Naive thymus-derived CD4-positive, alpha-beta T cell (primary cell): ENCODE results near the gene USP9X. TPM values are rescaled to one million over a fixed set of nuclear protein-coding genes. Genes with fewer than 3 reads are reported as not detected.

Experiments used
- ATAC-seq: fragments of 150-1000 bp; cut with Tn5 transposase; 2 replicates; pipeline ENCODE4 v1.10.0; 2021; ENCODE audit warnings: mild to moderate bottlenecking, moderate library complexity
- CTCF ChIA-PET: fragments of 350-600 bp; sonication (Branson Sonifier 250); formaldehyde crosslinking; loops from one replicate; lab custom pipeline; 2021; ENCODE audit warnings: antibody characterized with exemption; lab: Charles Lee
- POLR2A ChIA-PET: fragments of 350-600 bp; sonication (Branson Sonifier 250); formaldehyde crosslinking; loops from one replicate; lab custom pipeline; 2021; ENCODE audit warnings: antibody characterized with exemption, inconsistent platforms; lab: Charles Lee
- DNase-seq, 9 donors: peaks; one replicate each; pipeline versions ENCODE4 v3.0.0 to v3.0.0-alpha.2; 2020 to 2022; ENCODE audit warnings: mixed read lengths in 1 of 9
- H3K27ac ChIP-seq: one replicate; pipeline ENCODE4 v1.7.0; 2013; ENCODE audit warnings: mild to moderate bottlenecking, low read depth, low read length, moderate library complexity
- H3K27me3 ChIP-seq, 2 donors: one replicate each; pipeline ENCODE4 v1.7.0; 2013; ENCODE audit warnings: low read length in 2 of 2, mild to moderate bottlenecking in 2 of 2, moderate library complexity in 2 of 2; ENCODE audit not compliant: control insufficient read depth in 2 of 2, insufficient read depth in 2 of 2
- H3K36me3 ChIP-seq, 3 experiments: 1 replicate in 2 of 3; 2 replicates in 1 of 3; pipeline ENCODE4 v1.7.0; 2013; ENCODE audit warnings: low read length in 3 of 3, mild to moderate bottlenecking in 3 of 3, moderate library complexity in 1 of 3; ENCODE audit not compliant: insufficient read depth in 3 of 3, control insufficient read depth in 2 of 3
- H3K4me1 ChIP-seq, 2 donors: one replicate each; pipeline ENCODE4 v1.7.0; 2013; ENCODE audit warnings: low read length in 2 of 2, mild to moderate bottlenecking in 2 of 2, moderate library complexity in 1 of 2; ENCODE audit not compliant: control insufficient read depth in 2 of 2, insufficient read depth in 2 of 2
- H3K4me3 ChIP-seq: 2 replicates; pipeline ENCODE4 v1.7.0; 2013; ENCODE audit warnings: mild to moderate bottlenecking, low read length
- H3K9me3 ChIP-seq, 3 experiments: 1 replicate in 2 of 3; 2 replicates in 1 of 3; pipeline ENCODE4 v1.7.0; 2013; ENCODE audit warnings: low read length in 3 of 3; ENCODE audit not compliant: control insufficient read depth in 2 of 3
- H3K27ac Mint-ChIP-seq, 9 donors: one replicate each; pipeline ENCODE4 v1.8.0; 2020 to 2022; ENCODE audit warnings: mixed read lengths in 9 of 9, mild to moderate bottlenecking in 8 of 9, moderate library complexity in 5 of 9, inconsistent platforms in 2 of 9
- H3K27me3 Mint-ChIP-seq, 5 donors: one replicate each; pipeline ENCODE4 v1.8.0; 2021 to 2022; ENCODE audit warnings: mixed read lengths in 5 of 5, mild to moderate bottlenecking in 1 of 5
- H3K36me3 Mint-ChIP-seq, 5 donors: one replicate each; pipeline ENCODE4 v1.8.0; 2020 to 2022; ENCODE audit warnings: mixed read lengths in 5 of 5, mild to moderate bottlenecking in 3 of 5, inconsistent platforms in 1 of 5
- H3K4me1 Mint-ChIP-seq, 7 donors: one replicate each; pipeline ENCODE4 v1.8.0; 2020 to 2022; ENCODE audit warnings: mixed read lengths in 7 of 7, mild to moderate bottlenecking in 3 of 7, inconsistent platforms in 1 of 7
- H3K4me3 Mint-ChIP-seq, 10 donors: one replicate each; pipeline ENCODE4 v1.8.0; 2020 to 2022; ENCODE audit warnings: mild to moderate bottlenecking in 10 of 10, mixed read lengths in 10 of 10, moderate library complexity in 6 of 10, inconsistent platforms in 2 of 10
- H3K9me3 Mint-ChIP-seq, 11 donors: one replicate each; pipeline ENCODE4 v1.8.0; 2020 to 2022; ENCODE audit warnings: mixed read lengths in 11 of 11, mild to moderate bottlenecking in 4 of 11, inconsistent platforms in 1 of 11, moderate library complexity in 1 of 11
- intact Hi-C, 2 donors: fragments of 100-400 bp; cut with micrococcal nuclease; formaldehyde crosslinking; loops; one replicate each; pipeline ENCODE4 v1.15.1; 2023
- polyA plus RNA-seq, 2 donors: library from polyadenylated mRNA; unstranded; fragments of 300-500 nt; fragmentation: Illumina TruSeq; gene quantifications; one replicate each; pipeline ENCODE4 v1.2.3, GENCODE V29; 2021
- total RNA-seq, 6 experiments: library from RNA in 5 of 6; stranded (reverse) in 5 of 6; gene quantifications; 1 replicate in 5 of 6; 2 replicates in 1 of 6; pipeline ENCODE4 v1.2.3 and lab custom pipeline; 2021 to 2026

The USP9X gene, protein sequence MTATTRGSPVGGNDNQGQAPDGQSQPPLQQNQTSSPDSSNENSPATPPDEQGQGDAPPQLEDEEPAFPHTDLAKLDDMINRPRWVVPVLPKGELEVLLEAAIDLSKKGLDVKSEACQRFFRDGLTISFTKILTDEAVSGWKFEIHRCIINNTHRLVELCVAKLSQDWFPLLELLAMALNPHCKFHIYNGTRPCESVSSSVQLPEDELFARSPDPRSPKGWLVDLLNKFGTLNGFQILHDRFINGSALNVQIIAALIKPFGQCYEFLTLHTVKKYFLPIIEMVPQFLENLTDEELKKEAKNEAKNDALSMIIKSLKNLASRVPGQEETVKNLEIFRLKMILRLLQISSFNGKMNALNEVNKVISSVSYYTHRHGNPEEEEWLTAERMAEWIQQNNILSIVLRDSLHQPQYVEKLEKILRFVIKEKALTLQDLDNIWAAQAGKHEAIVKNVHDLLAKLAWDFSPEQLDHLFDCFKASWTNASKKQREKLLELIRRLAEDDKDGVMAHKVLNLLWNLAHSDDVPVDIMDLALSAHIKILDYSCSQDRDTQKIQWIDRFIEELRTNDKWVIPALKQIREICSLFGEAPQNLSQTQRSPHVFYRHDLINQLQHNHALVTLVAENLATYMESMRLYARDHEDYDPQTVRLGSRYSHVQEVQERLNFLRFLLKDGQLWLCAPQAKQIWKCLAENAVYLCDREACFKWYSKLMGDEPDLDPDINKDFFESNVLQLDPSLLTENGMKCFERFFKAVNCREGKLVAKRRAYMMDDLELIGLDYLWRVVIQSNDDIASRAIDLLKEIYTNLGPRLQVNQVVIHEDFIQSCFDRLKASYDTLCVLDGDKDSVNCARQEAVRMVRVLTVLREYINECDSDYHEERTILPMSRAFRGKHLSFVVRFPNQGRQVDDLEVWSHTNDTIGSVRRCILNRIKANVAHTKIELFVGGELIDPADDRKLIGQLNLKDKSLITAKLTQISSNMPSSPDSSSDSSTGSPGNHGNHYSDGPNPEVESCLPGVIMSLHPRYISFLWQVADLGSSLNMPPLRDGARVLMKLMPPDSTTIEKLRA (N-terminal part only)
- total RNA-seq (10 to 100 TPM; 46.2 to 79.5 (median 72.1) TPM), polyA plus RNA-seq (10 to 100 TPM; 22.6 to 27.8 TPM), total RNA-seq (lab: John Stamatoyannopoulos, UW) (240 reads per million, percentile 94 among the genes with 10 or more reads in this experiment)

DNA sequence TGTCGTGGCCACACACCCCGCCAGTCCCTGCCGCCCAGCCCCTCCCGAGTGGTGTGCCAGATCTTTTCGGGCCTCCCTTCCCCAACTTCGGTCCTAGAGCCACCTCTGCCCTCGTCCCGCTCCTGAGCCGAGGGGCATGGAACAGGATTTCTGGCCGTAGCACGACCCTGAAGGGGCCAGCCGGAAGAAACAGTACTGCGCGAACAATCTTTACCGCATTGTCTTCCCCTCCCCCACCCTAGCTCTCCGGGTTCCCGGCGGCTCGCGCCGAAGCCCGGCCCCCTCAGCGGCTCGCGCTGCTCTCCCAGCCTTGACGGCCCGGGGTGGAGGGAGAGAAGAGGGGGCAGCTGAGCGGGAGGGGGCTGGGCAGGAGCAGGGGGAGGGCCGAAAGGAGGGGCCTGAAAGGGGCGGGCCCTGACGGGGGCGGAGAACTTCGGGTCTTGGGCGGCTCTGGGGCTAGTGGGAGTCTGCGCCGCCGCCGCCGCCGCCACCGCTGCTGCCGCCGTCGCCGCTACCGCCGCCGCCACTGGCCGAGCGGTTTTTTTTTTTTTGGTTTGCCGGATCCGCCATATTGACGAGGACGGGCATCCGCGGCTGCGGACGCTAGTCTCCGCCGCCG, at the start of gene USP9X:
Gene USP9X (plus strand): TSS at position 553 of the 619 bp plus-strand sequence. CDS start 38,184 bp downstream, outside the sequence.
- H3K4me1 ChIP-seq: peaks cover 8% of the 10 kb centered on the region in 2 donors
- ChIA-PET CTCF (interaction anchor here (1.2 kb wide), 1 partner anchor 30 kb away, joined by 3 read pairs; no protein-coding TSS in a partner anchor), POLR2A (interaction anchor here (0.6 to 4.8 kb wide), 14 partner anchors 9 to 350 kb away, joined by 3 to 42 read pairs (median 4); partner anchors contain the start of genes DDX3X and MED14)
- no peaks in the 10 kb centered on the region for H3K9me3 ChIP-seq
- ATAC-seq: peak; percentile 81
- no peaks in the 10 kb centered on the region for H3K27me3 ChIP-seq
- H3K27me3 Mint-ChIP-seq: no peaks in the 10 kb centered on the region
- H3K9me3 Mint-ChIP-seq: peaks cover 0 to 8% (median 0%) of the 10 kb centered on the region in 11 donors
- peaks cover 7 to 47% (median 24%) of the 10 kb centered on the region in 7 donors for H3K4me1 Mint-ChIP-seq
- peak within 1 kb of the TSS; percentile 86 to 98 (median 94) for H3K4me3 Mint-ChIP-seq
- peaks cover 0 to 13% (median 8%) of the 10 kb centered on the region in 5 donors for H3K36me3 Mint-ChIP-seq
- peaks cover 0 to 9% (median 0%) of the 10 kb centered on the region in 3 experiments for H3K36me3 ChIP-seq
- H3K4me3 ChIP-seq: peak within 1 kb of the TSS; percentile 97
- intact Hi-C loops: loop anchor here (1.0 to 10.0 kb wide), 15 partner anchors 29 to 910 kb away; partner anchors contain the start of genes ATP6AP2 (in 2 of the 2), MED14 (in 2 of the 2), CXorf38 (in 1 of the 2) and DDX3X (in 1 of the 2)
- peak within 1 kb of the TSS; percentile 99 for H3K27ac ChIP-seq
- peak in 8 of 9 donors; percentile 70 to 93 (median 88) for DNase-seq
- peak within 1 kb of the TSS; percentile 96 to 100 (median 99) for H3K27ac Mint-ChIP-seq

DNA sequence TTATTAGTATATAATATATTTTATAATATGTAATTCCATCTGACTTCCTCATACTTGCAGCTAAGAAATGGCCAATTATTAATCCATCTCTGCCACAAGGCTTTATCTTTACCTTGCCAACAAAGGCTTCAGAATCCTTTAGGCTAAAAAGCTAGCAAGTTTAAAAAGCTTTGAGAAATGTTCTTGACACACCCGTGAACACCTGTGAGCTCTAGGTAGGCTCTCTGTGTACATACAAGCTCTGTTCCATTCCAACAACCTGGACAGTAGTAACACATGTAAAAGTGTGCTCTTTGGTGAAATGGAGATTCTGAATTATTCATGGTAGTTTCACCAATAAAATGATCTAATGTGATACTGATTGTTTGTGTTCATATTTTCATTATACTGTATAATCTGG, 49.7 kb upstream of the USP9X start:
- H3K27me3 Mint-ChIP-seq: no peaks in the 10 kb centered on the region
- H3K9me3 Mint-ChIP-seq: peaks cover 0 to 4% (median 0%) of the 10 kb centered on the region in 11 donors
- ATAC-seq (no peak), DNase-seq (no peak)
- no peak overlapping the region for H3K4me3 Mint-ChIP-seq
- Histone ChIP-seq H3K4me1 (no peaks in the 10 kb centered on the region), H3K36me3 (no peaks in the 10 kb centered on the region), H3K27ac (no peak overlapping the region), H3K27me3 (no peaks in the 10 kb centered on the region), H3K9me3 (no peaks in the 10 kb centered on the region), H3K4me3 (no peak overlapping the region)
- H3K36me3 Mint-ChIP-seq: no peaks in the 10 kb centered on the region
- ChIA-PET CTCF (no interaction called here), POLR2A (interaction anchor here (0.9 kb wide), 1 partner anchor 50 kb away, joined by 3 read pairs; no protein-coding TSS in a partner anchor)
- intact Hi-C loops: no loop called here
- H3K27ac Mint-ChIP-seq: no peak overlapping the region
- H3K4me1 Mint-ChIP-seq: no peaks in the 10 kb centered on the region

DNA sequence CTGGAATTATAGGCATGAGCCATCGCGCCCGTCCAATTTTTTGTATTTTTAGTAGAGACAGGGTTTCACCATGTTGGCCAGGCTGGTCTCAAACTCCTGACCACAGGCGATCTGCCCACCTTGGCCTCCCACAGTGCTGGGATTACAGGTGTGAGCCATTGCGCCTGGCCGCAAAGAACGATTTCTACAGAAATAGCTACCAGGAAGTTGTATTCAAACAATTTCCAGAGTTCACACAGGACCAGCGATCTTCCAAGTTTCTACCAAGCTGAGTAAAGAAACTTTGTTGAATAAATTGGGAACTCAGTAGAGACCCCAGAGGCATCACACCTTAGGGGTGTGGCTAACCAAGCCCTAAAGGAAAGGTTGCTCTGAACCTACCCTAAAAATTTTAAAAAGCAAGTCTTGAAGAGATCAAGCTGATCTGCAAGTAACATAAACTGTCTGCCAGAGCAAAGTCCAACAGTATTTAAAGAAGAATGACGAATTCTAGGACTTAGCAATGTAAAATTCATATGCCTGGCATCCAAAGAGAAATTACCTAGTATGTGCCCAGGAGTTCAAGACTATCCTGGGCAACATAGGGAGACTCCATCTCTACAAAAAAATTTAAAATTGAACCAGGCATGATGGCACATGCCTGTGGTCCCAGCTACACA, 48.4 kb upstream of the USP9X start:
- Mint-ChIP-seq H3K9me3 (peaks cover 0 to 4% (median 0%) of the 10 kb centered on the region in 11 donors), H3K36me3 (no peaks in the 10 kb centered on the region), H3K27me3 (no peaks in the 10 kb centered on the region), H3K27ac (no peak overlapping the region), H3K4me3 (no peak overlapping the region), H3K4me1 (no peaks in the 10 kb centered on the region)
- Histone ChIP-seq H3K27me3 (no peaks in the 10 kb centered on the region), H3K4me3 (no peak overlapping the region), H3K27ac (no peak overlapping the region), H3K9me3 (no peaks in the 10 kb centered on the region), H3K36me3 (no peaks in the 10 kb centered on the region), H3K4me1 (no peaks in the 10 kb centered on the region)
- no peak for ATAC-seq
- ChIA-PET CTCF (no interaction called here), POLR2A (no interaction called here)
- intact Hi-C loops: no loop called here
- no peak for DNase-seq

DNA sequence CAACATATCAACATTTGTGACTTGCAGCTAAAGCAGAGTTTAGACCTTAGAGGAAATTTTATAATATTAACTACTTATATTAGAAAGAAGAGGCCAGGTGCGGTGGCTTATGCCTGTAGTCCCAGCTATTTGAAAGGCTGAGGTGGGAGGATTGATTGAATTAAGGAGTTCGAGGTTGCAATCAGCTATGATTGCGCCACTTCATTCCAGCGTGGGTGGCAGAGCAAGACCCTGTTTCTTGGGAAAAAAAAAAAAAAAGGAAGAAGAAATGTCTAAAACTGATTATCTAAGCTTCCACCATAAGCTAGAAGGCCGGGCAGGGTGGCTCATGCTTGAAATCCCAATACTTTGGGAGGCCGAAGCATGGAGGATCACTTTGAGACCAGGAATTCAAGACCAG, 42.0 kb upstream of the USP9X start:
- Mint-ChIP-seq H3K36me3 (no peaks in the 10 kb centered on the region), H3K4me3 (no peak overlapping the region), H3K4me1 (peaks cover 0 to 17% (median 5%) of the 10 kb centered on the region in 7 donors), H3K27ac (no peak overlapping the region), H3K9me3 (peaks cover 0 to 2% (median 0%) of the 10 kb centered on the region in 11 donors), H3K27me3 (peaks cover 0 to 3% (median 0%) of the 10 kb centered on the region in 5 donors)
- Histone ChIP-seq H3K36me3 (no peaks in the 10 kb centered on the region), H3K27ac (no peak overlapping the region), H3K27me3 (no peaks in the 10 kb centered on the region), H3K4me1 (no peaks in the 10 kb centered on the region), H3K9me3 (no peaks in the 10 kb centered on the region), H3K4me3 (no peak overlapping the region)
- POLR2A ChIA-PET: no interaction called here
- CTCF ChIA-PET: no interaction called here
- ATAC-seq (no peak), DNase-seq (no peak)
- intact Hi-C loops: no loop called here

DNA sequence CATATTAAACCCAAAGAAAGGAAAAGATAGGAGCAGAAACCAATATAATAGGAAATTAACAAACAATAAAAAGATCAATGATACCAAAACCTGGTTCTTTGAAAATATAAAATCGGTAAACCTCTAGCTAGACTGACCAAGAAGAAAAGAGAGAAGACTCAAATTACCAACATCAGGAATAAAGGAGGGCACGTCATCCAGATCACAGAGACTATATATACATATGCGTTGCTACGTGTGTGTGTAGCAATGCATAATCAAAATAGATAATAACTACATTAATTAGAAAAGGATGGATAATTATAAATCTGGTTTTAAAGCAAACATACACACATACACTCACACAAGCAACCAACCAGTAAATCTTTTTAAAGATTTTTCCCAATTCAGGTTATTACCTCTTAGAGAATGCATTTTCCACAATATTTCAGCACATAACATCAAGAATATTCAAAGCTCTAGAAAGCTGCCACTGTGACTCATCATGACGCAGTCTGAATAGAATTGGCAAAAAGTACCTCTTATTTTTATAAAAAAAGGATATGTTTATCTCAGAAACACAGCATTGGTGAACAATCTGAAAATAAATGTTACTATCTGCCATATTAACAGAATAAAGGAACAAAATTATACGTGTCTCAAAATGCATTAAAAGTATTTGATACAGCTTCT, 41.4 kb upstream of the USP9X start:
- Mint-ChIP-seq H3K4me3 (no peak overlapping the region), H3K9me3 (peaks cover 0 to 2% (median 0%) of the 10 kb centered on the region in 11 donors), H3K27ac (no peak overlapping the region), H3K36me3 (no peaks in the 10 kb centered on the region), H3K4me1 (peaks cover 0 to 17% (median 5%) of the 10 kb centered on the region in 7 donors), H3K27me3 (peaks cover 0 to 3% (median 0%) of the 10 kb centered on the region in 5 donors)
- no peak overlapping the region for H3K4me3 ChIP-seq
- no peaks in the 10 kb centered on the region for H3K27me3 ChIP-seq
- H3K36me3 ChIP-seq: no peaks in the 10 kb centered on the region
- no peak for DNase-seq
- ATAC-seq: no peak
- CTCF ChIA-PET: no interaction called here
- no peaks in the 10 kb centered on the region for H3K9me3 ChIP-seq
- no peaks in the 10 kb centered on the region for H3K4me1 ChIP-seq
- POLR2A ChIA-PET: no interaction called here
- intact Hi-C loops: no loop called here
- H3K27ac ChIP-seq: no peak overlapping the region
